Measurements from ENCODE around the gene GSX1. TPM values are rescaled to one million over a fixed set of nuclear protein-coding genes. Genes with fewer than 3 reads are reported as not detected.

GSX1 gene
- total RNA-seq, 6 experiments from 2014 or later: not detected

GRCh38 chr13:27824121-27824520, 31.8 kb downstream of the GSX1 start:
- Histone ChIP-seq H3K9me3 (no peaks in the 10 kb centered on the region), H3K4me1 (no peaks in the 10 kb centered on the region), H3K27me3 (peaks cover 4 to 28% of the 10 kb centered on the region in 2 donors), H3K4me3 (no peak overlapping the region), H3K36me3 (no peaks in the 10 kb centered on the region), H3K27ac (no peak overlapping the region)
- 5% methylated on average over 3 of the region's 3 CpGs for WGBS (ENCODE audit: insufficient coverage, low coverage, low lambda C conversion rate, missing lambda C conversion rate)
- ATAC-seq: no peak
- no peak for DNase-seq
- intact Hi-C loops (cut with DNase I): loop anchor here (10.0 kb wide), 2 partner anchors 141 to 459 kb away; partner anchors contain the start of gene CDX2 (in 1 of the 2)
- TF ChIP-seq, protein P1, sequence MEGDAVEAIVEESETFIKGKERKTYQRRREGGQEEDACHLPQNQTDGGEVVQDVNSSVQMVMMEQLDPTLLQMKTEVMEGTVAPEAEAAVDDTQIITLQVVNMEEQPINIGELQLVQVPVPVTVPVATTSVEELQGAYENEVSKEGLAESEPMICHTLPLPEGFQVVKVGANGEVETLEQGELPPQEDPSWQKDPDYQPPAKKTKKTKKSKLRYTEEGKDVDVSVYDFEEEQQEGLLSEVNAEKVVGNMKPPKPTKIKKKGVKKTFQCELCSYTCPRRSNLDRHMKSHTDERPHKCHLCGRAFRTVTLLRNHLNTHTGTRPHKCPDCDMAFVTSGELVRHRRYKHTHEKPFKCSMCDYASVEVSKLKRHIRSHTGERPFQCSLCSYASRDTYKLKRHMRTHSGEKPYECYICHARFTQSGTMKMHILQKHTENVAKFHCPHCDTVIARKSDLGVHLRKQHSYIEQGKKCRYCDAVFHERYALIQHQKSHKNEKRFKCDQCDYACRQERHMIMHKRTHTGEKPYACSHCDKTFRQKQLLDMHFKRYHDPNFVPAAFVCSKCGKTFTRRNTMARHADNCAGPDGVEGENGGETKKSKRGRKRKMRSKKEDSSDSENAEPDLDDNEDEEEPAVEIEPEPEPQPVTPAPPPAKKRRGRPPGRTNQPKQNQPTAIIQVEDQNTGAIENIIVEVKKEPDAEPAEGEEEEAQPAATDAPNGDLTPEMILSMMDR (IDR thresholded peaks at IDR 0.05): no peak
- TF ChIP-seq POLR2A (IDR thresholded peaks at IDR 0.05): no peak

- Histone ChIP-seq H3K4me1 (peaks cover 0 to 8% (median 0%) of the 10 kb centered on the region in 4 donors), H3K36me3 (no peaks in the 10 kb centered on the region), H3K9me3 (no peaks in the 10 kb centered on the region), H3K27ac (no peak overlapping the region), H3K4me3 (no peak overlapping the region), H3K27me3 (peaks cover 4 to 21% of the 10 kb centered on the region in 2 donors)
- 29% methylated on average over 5 of the region's 5 CpGs for WGBS (ENCODE audit: insufficient coverage, low coverage, low lambda C conversion rate, missing lambda C conversion rate)
- intact Hi-C loops (cut with DNase I): loop anchor here (5.0 to 10.0 kb wide), 3 partner anchors 140 to 463 kb away; partner anchors contain the start of gene CDX2 (in 1 of the 2)
- ATAC-seq (no peak), DNase-seq (no peak)
- TF ChIP-seq, protein P1 (IDR thresholded peaks at IDR 0.05): no peak
- no peak for TF ChIP-seq POLR2A (IDR thresholded peaks at IDR 0.05)
These were observed 32.8 kb downstream of the GSX1 start for GRCh38 chr13:27825072-27825471.

- Histone ChIP-seq H3K4me3 (no peak overlapping the region), H3K4me1 (peaks cover 0 to 10% (median 0%) of the 10 kb centered on the region in 4 donors), H3K9me3 (no peaks in the 10 kb centered on the region), H3K27ac (peak overlapping the region in 1 of 3 donors; percentile 33), H3K27me3 (peaks cover 4 to 8% of the 10 kb centered on the region in 2 donors), H3K36me3 (no peaks in the 10 kb centered on the region)
- WGBS (ENCODE audit: insufficient coverage, low coverage, low lambda C conversion rate, missing lambda C conversion rate): 25% methylated on average over 11 of the region's 30 CpGs
- no peak for TF ChIP-seq POLR2A (IDR thresholded peaks at IDR 0.05)
- TF ChIP-seq, protein P1 (IDR thresholded peaks at IDR 0.05): peak; percentile 86 to 97 (median 93)
- intact Hi-C loops (cut with DNase I): loop anchor here (5.0 to 10.0 kb wide), 3 partner anchors 138 to 464 kb away; partner anchors contain the start of gene CDX2 (in 1 of the 2)
- ATAC-seq: peak; percentile 86 to 96 (median 89)
- DNase-seq: peak; percentile 75 to 85 (median 80)
These were observed 34.4 kb downstream of the GSX1 start for GRCh38 chr13:27826379-27827353.

GRCh38 chr13:27827646-27828045, 35.4 kb downstream of the GSX1 start:
- Histone ChIP-seq H3K36me3 (no peaks in the 10 kb centered on the region), H3K9me3 (no peaks in the 10 kb centered on the region), H3K4me1 (peaks cover 0 to 10% (median 0%) of the 10 kb centered on the region in 4 donors), H3K27ac (no peak overlapping the region), H3K27me3 (no peaks in the 10 kb centered on the region), H3K4me3 (no peak overlapping the region)
- intact Hi-C loops (cut with DNase I): loop anchor here (5.0 to 10.0 kb wide), 3 partner anchors 137 to 465 kb away; partner anchors contain the start of gene CDX2 (in 1 of the 2)
- DNase-seq: no peak
- TF ChIP-seq POLR2A (IDR thresholded peaks at IDR 0.05): no peak
- TF ChIP-seq, protein P1 (IDR thresholded peaks at IDR 0.05): no peak
- 63% methylated on average over 2 of the region's 4 CpGs for WGBS (ENCODE audit: insufficient coverage, low coverage, low lambda C conversion rate, missing lambda C conversion rate)
- no peak for ATAC-seq

Measured in right lobe of liver (tissue), 6 donors.